HEK293 (cell line): ENCODE measurements around the gene STX10.
A peak's percentile ranks its signal among the peaks of the same experiment; 100 is the strongest.

Experiments
- FEZF1 ChIP-seq: fragments of 450-650 bp; formaldehyde crosslinking; IDR thresholded peaks from 2 replicates; pipeline ENCODE4 v1.5.1; 2016; ENCODE audit warnings: missing biosample characterization, missing genetic modification characterization
- GLIS2 ChIP-seq: fragments of 450-650 bp; formaldehyde crosslinking; IDR thresholded peaks from 2 replicates; pipeline ENCODE4 v1.5.1; 2016; ENCODE audit warnings: missing biosample characterization, missing genetic modification characterization
- MYNN ChIP-seq: fragments of 450-650 bp; formaldehyde crosslinking; IDR thresholded peaks from 2 replicates; pipeline ENCODE4 v1.5.1; 2016; ENCODE audit warnings: missing biosample characterization, missing genetic modification characterization, borderline replicate concordance
- REST ChIP-seq: fragments of 450-650 bp; formaldehyde crosslinking; IDR thresholded peaks from 2 replicates; pipeline ENCODE4 v1.5.1; 2016; ENCODE audit warnings: missing biosample characterization, missing genetic modification characterization
- SETDB1 ChIP-seq: IDR thresholded peaks from one replicate; pipeline ENCODE4 v1.6.1; 2017; ENCODE audit warnings: mild to moderate bottlenecking, low read length, moderate library complexity, mixed read lengths; ENCODE audit not compliant: insufficient read length
- SP2 ChIP-seq: fragments of 450-650 bp; formaldehyde crosslinking; IDR thresholded peaks from 2 replicates; pipeline ENCODE4 v1.5.1; 2016; ENCODE audit warnings: missing biosample characterization, missing genetic modification characterization
- SP7 ChIP-seq: fragments of 450-650 bp; formaldehyde crosslinking; IDR thresholded peaks from 2 replicates; pipeline ENCODE4 v1.5.1; 2016; ENCODE audit warnings: missing biosample characterization, missing genetic modification characterization
- ZBTB11 ChIP-seq: fragments of 450-650 bp; formaldehyde crosslinking; conservative IDR thresholded peaks from 2 replicates; pipeline ENCODE4 v1.5.1; 2016; ENCODE audit warnings: low read depth, missing biosample characterization, missing genetic modification characterization
- ZFP69B ChIP-seq: fragments of 450-650 bp; formaldehyde crosslinking; IDR thresholded peaks from 2 replicates; pipeline ENCODE4 v1.5.1; 2016; ENCODE audit warnings: missing biosample characterization, missing genetic modification characterization
- ZNF138 ChIP-seq: fragments of 450-650 bp; formaldehyde crosslinking; IDR thresholded peaks from 2 replicates; pipeline ENCODE4 v1.5.1; 2016; ENCODE audit warnings: missing biosample characterization, missing genetic modification characterization, borderline replicate concordance
- ZNF169 ChIP-seq: fragments of 450-650 bp; formaldehyde crosslinking; IDR thresholded peaks from 2 replicates; pipeline ENCODE4 v1.5.1; 2016; ENCODE audit warnings: missing biosample characterization, missing genetic modification characterization
- ZNF175 ChIP-seq: fragments of 450-650 bp; formaldehyde crosslinking; IDR thresholded peaks from 2 replicates; pipeline ENCODE4 v1.5.1; 2016; ENCODE audit warnings: missing biosample characterization, missing genetic modification characterization
- ZNF184 ChIP-seq: fragments of 450-650 bp; IDR thresholded peaks from 2 replicates; pipeline ENCODE4 v1.5.1; 2018; ENCODE audit warnings: missing biosample characterization, mild to moderate bottlenecking, missing genetic modification characterization
- ZNF248 ChIP-seq: fragments of 450-650 bp; formaldehyde crosslinking; IDR thresholded peaks from 2 replicates; pipeline ENCODE4 v1.5.1; 2017; ENCODE audit warnings: missing biosample characterization, missing genetic modification characterization
- ZNF266 ChIP-seq: fragments of 450-650 bp; formaldehyde crosslinking; IDR thresholded peaks from 2 replicates; pipeline ENCODE4 v1.5.1; 2016; ENCODE audit warnings: missing biosample characterization, missing genetic modification characterization, low read depth
- ZNF341 ChIP-seq: fragments of 450-650 bp; formaldehyde crosslinking; IDR thresholded peaks from 2 replicates; pipeline ENCODE4; 2016; ENCODE audit warnings: low read depth, missing biosample characterization, missing genetic modification characterization
- ZNF398 ChIP-seq: fragments of 450-650 bp; formaldehyde crosslinking; IDR thresholded peaks from 2 replicates; pipeline ENCODE4 v1.5.1; 2017; ENCODE audit warnings: missing biosample characterization, missing genetic modification characterization
- ZNF404 ChIP-seq: fragments of 450-650 bp; formaldehyde crosslinking; IDR thresholded peaks from 2 replicates; pipeline ENCODE4 v1.5.1; 2017; ENCODE audit warnings: missing biosample characterization, missing genetic modification characterization
- ZNF416 ChIP-seq: fragments of 450-650 bp; formaldehyde crosslinking; IDR thresholded peaks from 2 replicates; pipeline ENCODE4 v1.5.1; 2016; ENCODE audit warnings: missing biosample characterization, missing genetic modification characterization
- ZNF449 ChIP-seq: fragments of 450-650 bp; formaldehyde crosslinking; IDR thresholded peaks from 2 replicates; pipeline ENCODE4 v1.5.1; 2017; ENCODE audit warnings: missing biosample characterization, mild to moderate bottlenecking, missing genetic modification characterization, moderate library complexity
- ZNF529 ChIP-seq: fragments of 450-650 bp; formaldehyde crosslinking; IDR thresholded peaks from 2 replicates; pipeline ENCODE4 v1.5.1; 2017; ENCODE audit warnings: missing genetic modification characterization, missing biosample characterization; ENCODE audit not compliant: insufficient replicate concordance
- ZNF549 ChIP-seq: fragments of 450-650 bp; IDR thresholded peaks from 2 replicates; pipeline ENCODE4 v1.5.1; 2018; ENCODE audit warnings: missing biosample characterization, missing genetic modification characterization, mild to moderate bottlenecking, inconsistent platforms, moderate library complexity
- ZNF560 ChIP-seq: fragments of 450-650 bp; formaldehyde crosslinking; IDR thresholded peaks from 2 replicates; pipeline ENCODE4 v1.5.1; 2017; ENCODE audit warnings: missing biosample characterization, missing genetic modification characterization, borderline replicate concordance
- ZNF621 ChIP-seq: fragments of 450-650 bp; formaldehyde crosslinking; IDR thresholded peaks from 2 replicates; pipeline ENCODE4 v1.5.1; 2017; ENCODE audit warnings: missing biosample characterization, missing genetic modification characterization
- ZNF660 ChIP-seq: fragments of 450-650 bp; IDR thresholded peaks from 2 replicates; pipeline ENCODE4 v1.5.1; 2018; ENCODE audit warnings: missing biosample characterization, mild to moderate bottlenecking, missing genetic modification characterization
- ZNF704 ChIP-seq: fragments of 450-650 bp; formaldehyde crosslinking; IDR thresholded peaks from 2 replicates; pipeline ENCODE4 v1.5.1; 2016; ENCODE audit warnings: missing biosample characterization, missing genetic modification characterization
- ZNF830 ChIP-seq: fragments of 450-650 bp; IDR thresholded peaks from 2 replicates; pipeline ENCODE4 v1.5.0; 2018; ENCODE audit warnings: missing biosample characterization, missing genetic modification characterization, low read depth, mild to moderate bottlenecking, moderate library complexity

STX10 gene

GRCh38 chr19:13152356-13152973, 2.3 kb upstream of the STX10 start (continued):
- TF ChIP-seq ZNF138 (tag by site-specific recombination) (no peak), ZNF621 (tag by site-specific recombination) (no peak), GLIS2 (peak; percentile 58), ZNF266 (tag by site-specific recombination) (no peak), ZNF169 (no peak), SETDB1 (no peak), ZNF398 (no peak), ZNF560 (no peak), REST (tag by site-specific recombination) (no peak), ZNF660 (tag by site-specific recombination) (no peak), ZNF184 (tag by site-specific recombination) (no peak), ZNF549 (tag by site-specific recombination) (no peak), ZBTB11 (tag by site-specific recombination) (no peak), FEZF1 (tag by site-specific recombination) (no peak), ZNF830 (tag by site-specific recombination) (no peak), MYNN (tag by site-specific recombination) (no peak), ZNF704 (tag by site-specific recombination) (no peak), ZNF341 (tag by site-specific recombination) (no peak), ZNF449 (tag by site-specific recombination) (no peak; the same call in 1 of the 2 replicates), ZNF175 (tag by site-specific recombination) (no peak), ZNF248 (tag by site-specific recombination) (no peak), ZNF404 (no peak), ZNF529 (tag by site-specific recombination) (no peak), ZFP69B (tag by site-specific recombination) (no peak), SP7 (tag by site-specific recombination) (no peak), ZNF416 (tag by site-specific recombination) (no peak), SP2 (tag by site-specific recombination) (no peak)
